Measurements from ENCODE around the gene BROX.

- TF ChIP-seq TCF12 (IDR thresholded peaks at IDR 0.05) (no peak), CTCF (IDR thresholded peaks at IDR 0.05) (no peak)
These were observed 48.9 kb upstream of the BROX start for GRCh38 chr1:222663431-222663934.

All from SK-N-SH (cell line).